Muscle of leg (tissue), 11 donors: ENCODE results near the gene GATAD2B. TPM values are rescaled to one million over a fixed set of nuclear protein-coding genes. Genes with fewer than 3 reads are reported as not detected.
"Not testable (repeated sequence)": the region's sequence is repeated elsewhere in the genome, so short reads cannot be mapped to it uniquely, and the experiment has no call there.

Source experiments
- DNase-seq: peaks from one replicate; pipeline ENCODE4 v3.0.0; 2013
- H3K27ac ChIP-seq: one replicate; pipeline ENCODE4 v1.5.1; 2013; ENCODE audit warnings: mild to moderate bottlenecking, low read length, control low read depth
- H3K27me3 ChIP-seq: one replicate; pipeline ENCODE4 v1.6.1; 2013; ENCODE audit warnings: low read length; ENCODE audit not compliant: control insufficient read depth, insufficient read depth
- H3K36me3 ChIP-seq: one replicate; pipeline ENCODE4 v1.6.1; 2013; ENCODE audit warnings: low read length; ENCODE audit not compliant: control insufficient read depth, insufficient read depth
- H3K4me1 ChIP-seq: one replicate; pipeline ENCODE4 v1.6.1; 2013; ENCODE audit warnings: low read length; ENCODE audit not compliant: control insufficient read depth, insufficient read depth
- H3K4me3 ChIP-seq: one replicate; pipeline ENCODE4 v1.5.1; 2013; ENCODE audit warnings: low read length, control low read depth
- H3K9me3 ChIP-seq: replicated peaks from 2 replicates; pipeline ENCODE4 v1.6.1; 2013; ENCODE audit warnings: low read depth, low read length; ENCODE audit not compliant: control insufficient read depth
- WGBS: methylation state at CpG from one replicate; pipeline ENCODE4 v1.1.5; 2013; ENCODE audit warnings: missing lambda C conversion rate; ENCODE audit not compliant: insufficient coverage; 5-methylcytosine and 5-hydroxymethylcytosine counted together
- polyA plus RNA-seq, 8 donors: library from polyadenylated mRNA; unstranded; fragments of 120-200 nt; gene quantifications; one replicate each; pipeline versions ENCODE4 v1.2.1 to v1.2.3, GENCODE V29; 2013; ENCODE audit warnings: inconsistent platforms in 1 of 8, low replicate concordance in 1 of 8; ENCODE audit not compliant: insufficient read length in 8 of 8, insufficient read depth in 1 of 8
- total RNA-seq: library from RNA; stranded (reverse); fragments of 120-200 nt; gene quantifications from one replicate; pipeline ENCODE4 v1.2.4, GENCODE V29; 2013

Gene GATAD2B
- total and polyA plus RNA-seq, 9 donors = 8.8 to 18.3 (median 14.0) TPM

- H3K36me3 ChIP-seq = peaks cover 51% of the 10 kb centered on the region
- no peaks in the 10 kb centered on the region for H3K27me3 ChIP-seq
- H3K4me1 ChIP-seq = peaks cover 52% of the 10 kb centered on the region
- no peaks in the 10 kb centered on the region for H3K9me3 ChIP-seq
- H3K4me3 ChIP-seq = no peak overlapping the region
- no peak for DNase-seq
- 60% methylated on average over 3 of the region's 8 CpGs for WGBS
- H3K27ac ChIP-seq = peak overlapping the region; percentile 89
These were observed 148.7 kb downstream of the GATAD2B start for GRCh38 chr1:153774026-153774595.

- 45% methylated on average over 3 of the region's 12 CpGs for WGBS
- peak; percentile 66 for DNase-seq
- H3K27me3 ChIP-seq = no peaks in the 10 kb centered on the region
- peak overlapping the region; percentile 71 for H3K27ac ChIP-seq
- no peak overlapping the region for H3K4me3 ChIP-seq
- H3K9me3 ChIP-seq = no peaks in the 10 kb centered on the region
- H3K36me3 ChIP-seq = peaks cover 55% of the 10 kb centered on the region
- H3K4me1 ChIP-seq = peaks cover 52% of the 10 kb centered on the region
These were observed 149.5 kb downstream of the GATAD2B start for GRCh38 chr1:153773096-153773921.

GRCh38 chr1:153771841-153772593 lies 150.8 kb downstream of the GATAD2B start:
- H3K27ac ChIP-seq = no peak overlapping the region
- H3K4me1 ChIP-seq = peaks cover 49% of the 10 kb centered on the region

GRCh38 chr1:153771261-153771660 lies 151.5 kb downstream of the GATAD2B start:
- WGBS = no CpG with 5 or more reads among the region's 2 CpGs
- Histone ChIP-seq H3K27ac (no peak overlapping the region), H3K36me3 (peaks cover 55% of the 10 kb centered on the region), H3K4me3 (no peak overlapping the region), H3K9me3 (no peaks in the 10 kb centered on the region), H3K27me3 (no peaks in the 10 kb centered on the region), H3K4me1 (peaks cover 42% of the 10 kb centered on the region)
- no peak for DNase-seq

More at GRCh38 chr1:153771841-153772593, 150.8 kb downstream of the GATAD2B start:
- no peaks in the 10 kb centered on the region for H3K27me3 ChIP-seq
- 59% methylated on average over 10 of the region's 21 CpGs for WGBS
- H3K9me3 ChIP-seq = no peaks in the 10 kb centered on the region
- H3K4me3 ChIP-seq = no peak overlapping the region
- peaks cover 56% of the 10 kb centered on the region for H3K36me3 ChIP-seq
- no peak for DNase-seq

GRCh38 chr1:153770797-153771196 lies 152.0 kb downstream of the GATAD2B start:
- no peak overlapping the region for H3K4me3 ChIP-seq
- no peak for DNase-seq
- peaks cover 39% of the 10 kb centered on the region for H3K4me1 ChIP-seq
- H3K27me3 ChIP-seq = no peaks in the 10 kb centered on the region
- H3K36me3 ChIP-seq = peaks cover 55% of the 10 kb centered on the region
- H3K9me3 ChIP-seq = no peaks in the 10 kb centered on the region
- no CpG with 5 or more reads among the region's 11 CpGs for WGBS
- H3K27ac ChIP-seq = no peak overlapping the region

GRCh38 chr1:153769221-153769620 lies 153.6 kb downstream of the GATAD2B start:
- 78% methylated on average over 3 of the region's 3 CpGs for WGBS
- Histone ChIP-seq H3K4me3 (no peak overlapping the region), H3K4me1 (peaks cover 27% of the 10 kb centered on the region), H3K27ac (no peak overlapping the region), H3K27me3 (no peaks in the 10 kb centered on the region), H3K9me3 (no peaks in the 10 kb centered on the region), H3K36me3 (peaks cover 67% of the 10 kb centered on the region)
- DNase-seq = no peak

GRCh38 chr1:153768316-153769181 lies 154.2 kb downstream of the GATAD2B start:
- peaks cover 73% of the 10 kb centered on the region for H3K36me3 ChIP-seq
- no peak overlapping the region for H3K4me3 ChIP-seq
- 100% methylated on average over 1 of the region's 4 CpGs for WGBS
- no peak overlapping the region for H3K27ac ChIP-seq
- no peaks in the 10 kb centered on the region for H3K9me3 ChIP-seq
- H3K27me3 ChIP-seq = no peaks in the 10 kb centered on the region
- no peak for DNase-seq
- H3K4me1 ChIP-seq = peaks cover 22% of the 10 kb centered on the region

- DNase-seq = no peak
- Histone ChIP-seq H3K4me3 (no peak overlapping the region), H3K4me1 (peaks cover 11% of the 10 kb centered on the region), H3K27ac (no peak overlapping the region), H3K36me3 (peaks cover 71% of the 10 kb centered on the region), H3K9me3 (no peaks in the 10 kb centered on the region), H3K27me3 (no peaks in the 10 kb centered on the region)
- WGBS = 99% methylated on average over 5 of the region's 11 CpGs
These were observed 155.3 kb downstream of the GATAD2B start for GRCh38 chr1:153767519-153767918.

GRCh38 chr1:153766663-153767062 lies 156.1 kb downstream of the GATAD2B start:
- not testable (repeated sequence) for H3K27ac ChIP-seq, H3K27me3 ChIP-seq, H3K4me3 ChIP-seq, DNase-seq, H3K4me1 ChIP-seq, H3K9me3 ChIP-seq
- H3K36me3 ChIP-seq = peaks cover 71% of the 10 kb centered on the region
- 92% methylated on average over 2 of the region's 10 CpGs for WGBS
